OCI-LY7 (cell line): ENCODE data around the gene HDAC4. TPM values are rescaled to one million over a fixed set of nuclear protein-coding genes. Genes with fewer than 3 reads are reported as not detected.

Source experiments
- BruUV-seq: library from RNA; stranded (reverse); fragments of 400-500 nt; replicated peaks from 2 replicates; lab custom pipeline; 2021; lab: Mats Ljungman, UMichigan
- CTCF ChIA-PET: fragments of 300-600 bp; sonication (Branson Sonifier 250); formaldehyde crosslinking; loops from one replicate; lab custom pipeline; 2022; ENCODE audit warnings: antibody characterized with exemption; ENCODE audit not compliant: unreplicated experiment; lab: Charles Lee
- POLR2A ChIA-PET: fragments of 300-600 bp; sonication (Branson Sonifier 250); formaldehyde crosslinking; loops from one replicate; lab custom pipeline; 2022; ENCODE audit warnings: antibody characterized with exemption; lab: Charles Lee
- DNase-seq: peaks from one replicate; pipeline ENCODE4 v3.0.0-alpha.2; 2015; ENCODE audit warnings: low spot score
- H2AFZ ChIP-seq: fragments of 200-600 bp; sonication (generic), shearing (Covaris generic); 2 replicates; pipeline ENCODE4 v1.6.1; 2014; ENCODE audit warnings: mild to moderate bottlenecking, antibody characterized with exemption, low read length, moderate library complexity
- H3K27ac ChIP-seq: fragments of 200-600 bp; sonication (generic); 2 replicates; pipeline ENCODE4 v1.5.1; 2014; ENCODE audit warnings: mixed run types, low read depth, mild to moderate bottlenecking, moderate library complexity, low read length, inconsistent platforms; ENCODE audit not compliant: poor library complexity, severe bottlenecking
- H3K36me3 ChIP-seq: fragments of 200-600 bp; sonication (generic); 2 replicates; pipeline ENCODE4 v1.6.1; 2014; ENCODE audit warnings: mild to moderate bottlenecking, antibody characterized with exemption, low read length, moderate library complexity, mixed read lengths; ENCODE audit not compliant: insufficient read depth
- H3K4me1 ChIP-seq: fragments of 200-600 bp; sonication (generic); 2 replicates; pipeline ENCODE4 v1.5.1; 2014; ENCODE audit warnings: mild to moderate bottlenecking, low read length; ENCODE audit not compliant: insufficient read depth, poor library complexity, severe bottlenecking
- H3K4me2 ChIP-seq: fragments of 200-600 bp; sonication (generic); 2 replicates; pipeline ENCODE4 v1.6.1; 2014; ENCODE audit warnings: mild to moderate bottlenecking, low read length
- H3K4me3 ChIP-seq: fragments of 200-600 bp; sonication (generic); 2 replicates; pipeline ENCODE4 v1.5.1; 2014; ENCODE audit warnings: mild to moderate bottlenecking, low read depth, low read length; ENCODE audit not compliant: poor library complexity, severe bottlenecking
- H3K79me2 ChIP-seq: fragments of 200-600 bp; sonication (generic); 2 replicates; pipeline ENCODE4 v1.6.1; 2016; ENCODE audit warnings: low read depth, mild to moderate bottlenecking, low read length, moderate library complexity, mixed read lengths; ENCODE audit not compliant: insufficient read depth
- H3K9me2 ChIP-seq: fragments of 200-600 bp; sonication (generic); 2 replicates; pipeline ENCODE4 v1.6.1; 2016; ENCODE audit warnings: mild to moderate bottlenecking, low read length, mixed read lengths; ENCODE audit not compliant: insufficient read depth
- H3K9me3 ChIP-seq: fragments of 200-600 bp; sonication (generic); 2 replicates; pipeline ENCODE4 v1.6.1; 2014; ENCODE audit warnings: mild to moderate bottlenecking, mixed run types, low read length, mixed read lengths
- H4K20me1 ChIP-seq: fragments of 200-600 bp; sonication (generic); 2 replicates; pipeline ENCODE4 v1.6.1; 2014; ENCODE audit warnings: mild to moderate bottlenecking, antibody characterized with exemption, low read length, moderate library complexity, mixed read lengths; ENCODE audit not compliant: insufficient read depth
- CTCF ChIP-seq: fragments of 200-600 bp; sonication (generic); conservative IDR thresholded peaks from 2 replicates; pipeline ENCODE4 v1.5.1; 2014; ENCODE audit warnings: mild to moderate bottlenecking, antibody characterized with exemption, low read length, moderate library complexity, mixed read lengths
- EZH2phosphoT487 ChIP-seq: fragments of 200-600 bp; sonication (generic); IDR thresholded peaks from 2 replicates; pipeline ENCODE4 v1.6.1; 2018; ENCODE audit warnings: low read depth, borderline replicate concordance, mild to moderate bottlenecking, mixed run types, antibody characterized with exemption, low read length, moderate library complexity, mixed read lengths
- intact Hi-C: fragments of 100-400 bp; cut with micrococcal nuclease; formaldehyde crosslinking; loops from one replicate; pipeline ENCODE4 v1.10.0; 2022; ENCODE audit not compliant: unreplicated experiment
- total RNA-seq, 2 experiments: library from RNA; depleted of rRNA in 1 of 2; stranded (reverse); fragments of >200 nt in 1 of 2; shearing (Covaris generic) in 1 of 2; gene quantifications; 2 replicates each; pipeline ENCODE4 v1.2.3, GENCODE V29; 2014 to 2022

The HDAC4 gene
- total RNA-seq, 2 experiments from 2014 or later: 10.2 to 20.6 TPM

DNA sequence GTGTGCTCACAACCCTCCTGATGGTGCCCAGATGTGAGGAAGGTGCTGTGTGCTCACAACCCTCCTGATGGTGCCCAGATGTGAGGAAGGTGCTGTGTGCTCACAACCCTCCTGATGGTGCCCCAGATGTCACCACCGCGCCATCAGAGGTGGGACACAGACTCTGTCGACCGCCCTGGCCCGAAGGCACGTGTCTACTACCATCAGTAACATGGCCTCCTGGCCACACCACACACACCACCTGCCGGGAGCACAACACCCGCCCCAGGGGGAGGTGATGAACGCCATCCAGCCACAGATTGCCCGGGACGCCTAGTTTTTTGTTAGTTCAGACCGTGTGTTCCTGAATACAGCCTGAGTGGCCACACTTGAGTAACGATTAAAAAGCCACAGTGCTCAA lies 24.5 kb downstream of the HDAC4 start:
- no peak for DNase-seq
- intact Hi-C loops: no loop called here
- no peaks in the 10 kb centered on the region for H3K9me3 ChIP-seq
- no TSS peak for BruUV-seq
- no peak overlapping the region for H3K4me3 ChIP-seq
- no peaks in the 10 kb centered on the region; the same call in 1 of the 2 replicates for H4K20me1 ChIP-seq
- H2AFZ ChIP-seq: no peak overlapping the region
- no peaks in the 10 kb centered on the region for H3K36me3 ChIP-seq
- peaks cover 10% of the 10 kb centered on the region for H3K4me1 ChIP-seq
- TF ChIP-seq CTCF (no peak), EZH2phosphoT487 (no peak)
- ChIA-PET CTCF (no interaction called here), POLR2A (no interaction called here)
- H3K79me2 ChIP-seq: no peaks in the 10 kb centered on the region
- no peak overlapping the region for H3K27ac ChIP-seq
- H3K9me2 ChIP-seq: no peaks in the 10 kb centered on the region
- H3K4me2 ChIP-seq: no peak overlapping the region

DNA sequence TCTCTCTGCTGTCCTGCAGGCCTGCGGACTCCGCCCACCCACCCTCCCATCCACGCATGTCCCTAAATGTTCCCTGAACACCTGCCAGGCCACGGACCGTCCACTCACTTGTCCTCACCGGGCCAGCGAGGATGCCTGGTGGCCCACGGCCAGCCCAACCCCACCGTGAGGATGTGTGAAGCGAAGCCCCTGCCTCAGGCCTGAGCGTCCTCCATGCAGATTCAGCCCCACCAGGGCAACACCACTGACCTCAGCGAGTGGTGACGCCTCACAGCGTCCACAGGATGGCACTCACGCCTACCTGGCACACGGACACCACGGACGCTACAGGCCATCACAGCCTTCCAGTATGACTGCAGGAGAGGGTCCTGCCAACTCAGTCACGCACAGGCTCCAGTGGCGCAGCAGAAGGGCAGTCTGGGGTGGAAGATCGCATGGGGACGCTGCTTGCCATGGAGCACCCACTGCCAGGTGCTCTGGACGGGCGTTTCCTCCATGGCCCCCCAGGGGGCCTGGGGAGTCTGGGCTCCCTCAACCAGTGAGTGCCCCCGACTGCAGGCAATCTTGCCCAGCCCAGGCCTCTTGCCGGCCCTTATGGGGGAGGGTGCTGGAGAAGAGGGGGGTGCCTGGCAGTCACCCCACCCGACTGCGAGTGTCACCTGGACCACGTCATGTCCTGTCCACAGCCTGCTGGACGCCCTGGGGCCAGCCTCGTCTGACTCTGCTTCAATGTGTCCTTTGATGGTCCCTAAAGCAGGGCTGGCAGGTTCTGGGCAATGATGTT lies 25.4 kb downstream of the HDAC4 start:
- no peaks in the 10 kb centered on the region for H4K20me1 ChIP-seq
- intact Hi-C loops: no loop called here

More for the DNA sequence above, 25.4 kb downstream of the HDAC4 start:
- Histone ChIP-seq H3K4me2 (no peak overlapping the region), H3K4me3 (no peak overlapping the region), H3K79me2 (no peaks in the 10 kb centered on the region), H3K9me2 (no peaks in the 10 kb centered on the region), H3K36me3 (no peaks in the 10 kb centered on the region), H3K27ac (no peak overlapping the region), H2AFZ (no peak overlapping the region), H3K4me1 (peaks cover 2% of the 10 kb centered on the region), H3K9me3 (no peaks in the 10 kb centered on the region)
- BruUV-seq: no TSS peak
- ChIA-PET POLR2A (no interaction called here), CTCF (no interaction called here)
- DNase-seq: no peak
- TF ChIP-seq EZH2phosphoT487 (no peak), CTCF (0 out of 2 replicates have a peak, but pooled peaks have one; percentile 17)
